22Rv1 (cell line): Measurements from ENCODE around the gene KCNG2.

ENCODE experiments used
- H3K27ac ChIP-seq: fragments of 450-650 bp; 2 replicates; pipeline ENCODE4 v1.5.1; 2017
- ZFX ChIP-seq: fragments of 450-650 bp; IDR thresholded peaks from 2 replicates; pipeline ENCODE4 v1.6.1; 2017; ENCODE audit warnings: antibody characterized with exemption, borderline replicate concordance
- TF ChIP-seq, protein P1 (sequence below): fragments of 450-650 bp; IDR thresholded peaks from 2 replicates; pipeline ENCODE4 v1.5.1; 2017; ENCODE audit warnings: mild to moderate bottlenecking

KCNG2 gene

DNA sequence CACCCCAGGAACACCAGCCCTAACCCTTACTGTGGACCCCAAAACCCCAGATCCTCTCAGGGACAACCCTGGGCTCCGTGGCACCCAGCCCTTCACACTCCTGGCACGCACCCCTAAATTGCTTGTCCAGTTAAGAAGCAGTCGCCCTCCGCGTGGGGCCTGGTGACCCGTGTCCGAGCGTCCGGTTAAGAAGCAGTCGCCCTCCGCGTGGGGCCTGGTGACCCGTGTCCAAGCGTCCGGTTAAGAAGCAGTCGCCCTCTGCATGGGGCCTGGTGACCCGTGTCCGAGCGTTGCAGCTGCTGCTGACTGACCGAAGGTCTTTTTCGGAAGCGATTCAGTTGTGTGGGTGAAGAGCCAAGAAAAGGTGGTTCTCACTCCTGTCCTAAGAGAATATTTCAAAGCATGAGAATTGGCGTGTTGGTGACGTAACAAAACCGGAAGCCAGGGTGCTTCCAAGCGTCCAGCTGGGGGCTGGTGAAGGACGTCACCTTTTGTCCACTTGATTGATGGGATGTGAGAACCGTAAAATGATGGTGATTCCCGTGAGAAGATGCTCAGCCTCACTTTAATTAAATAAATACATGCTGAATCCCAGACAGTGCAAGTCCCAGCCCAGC is 70.5 kb downstream of the KCNG2 start:
- TF ChIP-seq, protein P1, sequence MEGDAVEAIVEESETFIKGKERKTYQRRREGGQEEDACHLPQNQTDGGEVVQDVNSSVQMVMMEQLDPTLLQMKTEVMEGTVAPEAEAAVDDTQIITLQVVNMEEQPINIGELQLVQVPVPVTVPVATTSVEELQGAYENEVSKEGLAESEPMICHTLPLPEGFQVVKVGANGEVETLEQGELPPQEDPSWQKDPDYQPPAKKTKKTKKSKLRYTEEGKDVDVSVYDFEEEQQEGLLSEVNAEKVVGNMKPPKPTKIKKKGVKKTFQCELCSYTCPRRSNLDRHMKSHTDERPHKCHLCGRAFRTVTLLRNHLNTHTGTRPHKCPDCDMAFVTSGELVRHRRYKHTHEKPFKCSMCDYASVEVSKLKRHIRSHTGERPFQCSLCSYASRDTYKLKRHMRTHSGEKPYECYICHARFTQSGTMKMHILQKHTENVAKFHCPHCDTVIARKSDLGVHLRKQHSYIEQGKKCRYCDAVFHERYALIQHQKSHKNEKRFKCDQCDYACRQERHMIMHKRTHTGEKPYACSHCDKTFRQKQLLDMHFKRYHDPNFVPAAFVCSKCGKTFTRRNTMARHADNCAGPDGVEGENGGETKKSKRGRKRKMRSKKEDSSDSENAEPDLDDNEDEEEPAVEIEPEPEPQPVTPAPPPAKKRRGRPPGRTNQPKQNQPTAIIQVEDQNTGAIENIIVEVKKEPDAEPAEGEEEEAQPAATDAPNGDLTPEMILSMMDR: no peak
- TF ChIP-seq ZFX: no peak
- no peak overlapping the region for H3K27ac ChIP-seq

DNA sequence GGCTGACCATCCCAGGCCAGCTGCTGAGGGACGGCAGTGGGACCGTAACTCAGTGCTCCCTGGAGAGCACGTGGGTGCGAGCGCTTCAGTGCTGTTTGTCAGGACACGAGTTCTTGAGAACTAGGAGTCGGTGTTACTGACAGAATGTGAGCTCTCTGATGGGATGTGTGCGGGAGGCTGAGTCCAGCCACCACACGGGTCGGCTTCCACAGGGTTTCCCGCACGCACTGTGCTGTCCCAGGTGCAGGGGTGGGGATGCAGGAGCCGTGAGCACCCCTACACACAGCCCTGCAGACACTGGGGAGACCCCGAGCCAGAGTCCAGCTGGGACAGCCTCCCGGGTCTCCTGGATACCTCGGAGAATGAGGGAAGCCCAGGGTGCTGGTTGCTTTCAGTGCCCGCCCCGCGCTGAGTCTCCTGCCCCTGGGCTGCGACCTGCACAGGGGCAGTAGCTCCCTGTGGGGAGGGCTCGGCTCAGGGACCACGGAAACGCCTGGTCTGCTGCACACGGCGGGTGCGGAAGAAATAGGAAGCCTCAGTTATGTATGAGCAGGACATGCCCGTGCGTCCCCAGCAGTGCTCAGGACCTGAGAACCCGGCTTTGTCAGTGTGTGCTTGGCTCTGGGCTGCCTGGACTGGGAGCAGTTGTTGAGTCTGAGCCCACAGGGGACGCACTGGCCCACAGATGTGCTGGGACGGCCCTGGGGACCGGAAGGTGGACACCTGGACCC is 71.2 kb downstream of the KCNG2 start:
- no peak for TF ChIP-seq ZFX
- TF ChIP-seq, protein P1: no peak
- H3K27ac ChIP-seq: no peak overlapping the region

DNA sequence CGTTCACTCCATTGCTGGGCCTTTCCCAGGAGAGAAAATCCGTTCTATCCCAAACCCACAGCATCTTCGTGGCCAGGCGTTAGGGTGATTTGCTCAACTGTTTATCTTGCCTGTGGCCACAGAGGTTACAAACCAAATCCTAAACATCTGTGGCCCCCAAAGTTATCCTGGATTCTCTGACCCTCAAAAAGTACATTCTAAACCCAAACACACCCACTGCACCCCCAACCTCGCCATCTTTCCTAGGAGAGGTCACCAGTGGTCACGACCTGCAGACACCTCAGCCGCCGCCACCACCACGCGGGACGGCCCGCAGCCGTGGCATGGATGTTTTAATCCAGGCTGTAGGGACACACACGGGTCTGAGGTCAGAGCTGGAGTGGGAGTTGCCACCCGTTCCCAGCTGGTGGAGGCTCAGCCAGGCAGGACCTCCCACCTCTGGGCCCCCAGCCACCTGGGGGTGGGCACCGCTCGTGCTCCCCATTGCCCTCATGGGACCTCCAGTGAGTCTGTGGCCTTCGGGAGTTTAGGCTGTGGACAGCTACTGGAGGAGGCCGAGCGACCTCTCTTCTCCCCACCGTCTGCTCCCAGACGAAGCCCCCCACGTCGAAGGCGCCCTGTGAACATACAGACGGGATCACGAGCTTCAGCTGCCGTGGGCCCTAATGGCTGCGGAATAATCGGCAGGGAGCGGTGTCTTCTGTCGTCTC is 72.0 kb downstream of the KCNG2 start:
- H3K27ac ChIP-seq: no peak overlapping the region
- no peak for TF ChIP-seq ZFX
- TF ChIP-seq, protein P1: no peak

DNA sequence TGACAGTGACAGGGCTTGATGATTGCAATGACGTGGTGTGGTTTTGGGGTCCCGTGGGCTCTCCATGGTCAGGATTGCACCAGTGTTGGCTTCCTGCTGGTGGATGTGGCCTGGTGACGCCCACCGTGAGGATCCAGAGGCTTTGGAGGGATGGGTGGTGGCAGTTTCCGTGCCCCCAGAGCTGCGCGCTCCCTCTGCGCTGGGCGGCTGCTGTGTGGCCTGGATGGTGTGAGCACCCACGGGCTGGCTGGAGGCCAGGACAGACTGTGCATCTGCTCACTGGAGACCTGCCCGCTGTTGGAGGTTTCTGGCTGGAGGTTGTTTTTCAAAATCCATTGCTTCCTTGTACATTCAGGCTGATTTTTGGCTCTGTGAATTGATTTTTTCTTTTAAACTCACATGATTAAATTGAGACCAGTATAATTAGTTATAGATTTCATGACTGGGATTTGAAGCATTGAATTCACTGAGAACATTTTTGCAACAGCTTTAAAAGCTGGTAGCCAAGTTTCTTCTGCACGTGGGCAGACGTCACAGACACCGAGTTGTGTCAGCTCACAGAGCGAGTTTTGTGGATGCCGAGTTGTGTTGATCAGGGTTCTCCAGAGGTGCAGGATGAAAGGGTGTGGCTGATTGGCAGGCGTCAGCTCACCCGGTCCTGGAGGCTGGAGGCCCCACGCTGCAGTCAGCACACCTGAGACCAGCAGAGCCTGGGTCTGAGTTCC is 72.7 kb downstream of the KCNG2 start:
- H3K27ac ChIP-seq: no peak overlapping the region
- TF ChIP-seq ZFX: no peak

DNA sequence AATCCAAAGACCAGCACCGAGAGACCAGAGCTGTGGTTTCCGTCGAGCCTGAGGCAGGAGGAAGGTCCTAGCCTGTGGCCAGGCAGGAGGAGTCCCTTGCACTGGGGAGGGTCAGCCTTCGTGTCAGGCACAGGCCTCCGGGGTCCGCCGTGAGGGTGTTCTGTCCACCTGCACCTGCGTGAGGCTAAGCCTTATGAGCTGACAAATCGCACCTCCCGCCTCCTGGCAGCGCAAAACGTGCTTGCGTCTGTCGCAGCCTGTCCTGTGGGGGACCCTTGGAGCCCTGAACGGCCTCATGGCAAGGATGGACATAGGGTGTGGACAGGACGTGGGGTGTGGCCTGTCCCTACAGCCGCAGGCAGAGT is 73.3 kb downstream of the KCNG2 start:
- TF ChIP-seq, protein P1: no peak
- TF ChIP-seq ZFX: no peak
- H3K27ac ChIP-seq: no peak overlapping the region

DNA sequence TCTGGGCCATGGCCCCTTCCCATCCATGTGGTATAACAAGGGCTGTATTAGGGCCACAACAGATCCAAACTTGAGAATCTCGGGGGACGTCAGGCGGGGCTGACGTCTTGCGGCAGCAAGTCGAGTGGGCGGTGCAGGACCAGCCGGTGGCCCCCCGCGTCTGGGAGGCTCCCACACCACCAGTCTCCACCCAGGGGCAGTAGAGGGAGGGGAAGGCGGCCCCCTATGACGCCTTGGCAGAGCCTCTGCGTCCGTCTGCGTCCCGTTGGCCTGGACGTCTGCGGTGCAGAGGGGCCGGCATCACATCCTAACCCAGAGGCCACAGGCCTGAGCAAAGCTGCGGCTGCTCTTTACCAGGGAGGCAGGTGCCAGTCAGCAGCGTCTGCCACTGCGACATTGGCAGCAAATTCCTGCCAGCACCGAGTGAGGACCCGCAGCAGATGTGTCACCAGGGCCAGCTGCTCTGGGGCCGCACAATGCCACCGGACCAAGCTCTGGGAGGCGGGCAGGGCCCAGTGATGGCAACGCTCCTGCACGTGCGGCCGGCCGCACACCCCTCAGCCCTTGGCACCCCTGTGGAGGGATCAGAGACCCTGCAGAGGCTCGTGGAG is 73.8 kb downstream of the KCNG2 start:
- H3K27ac ChIP-seq: no peak overlapping the region
- TF ChIP-seq, protein P1: no peak
- no peak for TF ChIP-seq ZFX
